ENCODE results near the gene AP1G2.

DNA sequence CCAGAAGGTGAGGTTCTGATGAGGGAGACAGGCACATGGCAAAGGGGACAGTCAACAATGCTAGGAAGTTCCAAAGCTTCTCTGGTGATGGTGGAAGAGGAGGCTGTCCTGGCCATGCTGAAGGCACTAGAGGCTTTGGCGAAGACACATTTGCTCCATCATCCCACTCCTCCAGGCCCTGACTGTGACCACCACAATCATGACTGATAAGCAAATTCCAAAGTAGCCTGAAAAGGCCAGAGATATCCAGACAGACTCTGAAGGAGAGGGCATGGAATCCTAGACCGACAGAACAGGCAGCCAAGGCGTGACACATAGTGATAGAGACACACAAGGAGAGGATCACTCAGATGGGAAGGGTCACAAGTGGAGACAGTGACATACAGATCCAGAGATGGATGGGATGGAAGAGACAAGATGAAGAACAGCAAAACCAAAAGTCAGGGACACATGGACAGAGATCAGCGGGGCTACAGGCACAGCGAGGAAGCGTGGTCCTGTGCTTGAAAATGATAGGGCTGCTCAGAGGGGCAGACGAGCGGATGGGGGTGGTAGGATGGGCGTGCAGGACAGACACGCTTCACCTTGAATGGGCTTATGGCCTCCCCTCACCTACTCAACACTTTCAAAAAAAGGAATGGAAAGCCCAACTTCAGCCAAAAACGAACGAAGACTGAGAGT is 17.3 kb downstream of the AP1G2 start:
- TF ChIP-seq, protein P1, sequence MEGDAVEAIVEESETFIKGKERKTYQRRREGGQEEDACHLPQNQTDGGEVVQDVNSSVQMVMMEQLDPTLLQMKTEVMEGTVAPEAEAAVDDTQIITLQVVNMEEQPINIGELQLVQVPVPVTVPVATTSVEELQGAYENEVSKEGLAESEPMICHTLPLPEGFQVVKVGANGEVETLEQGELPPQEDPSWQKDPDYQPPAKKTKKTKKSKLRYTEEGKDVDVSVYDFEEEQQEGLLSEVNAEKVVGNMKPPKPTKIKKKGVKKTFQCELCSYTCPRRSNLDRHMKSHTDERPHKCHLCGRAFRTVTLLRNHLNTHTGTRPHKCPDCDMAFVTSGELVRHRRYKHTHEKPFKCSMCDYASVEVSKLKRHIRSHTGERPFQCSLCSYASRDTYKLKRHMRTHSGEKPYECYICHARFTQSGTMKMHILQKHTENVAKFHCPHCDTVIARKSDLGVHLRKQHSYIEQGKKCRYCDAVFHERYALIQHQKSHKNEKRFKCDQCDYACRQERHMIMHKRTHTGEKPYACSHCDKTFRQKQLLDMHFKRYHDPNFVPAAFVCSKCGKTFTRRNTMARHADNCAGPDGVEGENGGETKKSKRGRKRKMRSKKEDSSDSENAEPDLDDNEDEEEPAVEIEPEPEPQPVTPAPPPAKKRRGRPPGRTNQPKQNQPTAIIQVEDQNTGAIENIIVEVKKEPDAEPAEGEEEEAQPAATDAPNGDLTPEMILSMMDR (IDR thresholded peaks at IDR 0.05) = no peak
- no peak for TF ChIP-seq EZH2phosphoT487 (IDR thresholded peaks at IDR 0.05)
- no peak for TF ChIP-seq EZH2 (IDR thresholded peaks at IDR 0.05)
